Neural cell (in vitro differentiated cells): ENCODE measurements around the gene LDAH. TPM values are rescaled to one million over a fixed set of nuclear protein-coding genes. Genes with fewer than 3 reads are reported as not detected.

Experiments used
- H2AFZ ChIP-seq: fragments of 200-600, 300-800 bp; sonication (generic), shearing (Covaris generic); 2 replicates; pipeline ENCODE4 v1.6.0; 2014; ENCODE audit warnings: low read depth, mild to moderate bottlenecking, antibody characterized with exemption, low read length, moderate library complexity
- H3F3A ChIP-seq: fragments of 200-600 bp; shearing (Covaris generic); 2 replicates; pipeline ENCODE4 v1.6.1; 2016; ENCODE audit warnings: mild to moderate bottlenecking, moderate library complexity, mixed read lengths, antibody characterized with exemption, low read length; ENCODE audit not compliant: insufficient read depth, poor library complexity, severe bottlenecking
- H3K27ac ChIP-seq: fragments of 200-600, 300-800 bp; sonication (generic), shearing (Covaris generic); 2 replicates; pipeline ENCODE4 v1.5.1; 2014; ENCODE audit warnings: mild to moderate bottlenecking, low read length, moderate library complexity
- H3K27me3 ChIP-seq: fragments of 300-800, 200-600 bp; sonication (generic), shearing (Covaris generic); 2 replicates; pipeline ENCODE4 v1.6.0; 2014; ENCODE audit warnings: mild to moderate bottlenecking, low read depth, low read length, moderate library complexity; ENCODE audit not compliant: insufficient read depth
- H3K36me3 ChIP-seq: fragments of 300-800, 200-600 bp; sonication (generic), shearing (Covaris generic); 2 replicates; pipeline ENCODE4 v1.5.1; 2014; ENCODE audit warnings: mild to moderate bottlenecking, antibody characterized with exemption, low read length, moderate library complexity; ENCODE audit not compliant: insufficient read depth
- H3K4me2 ChIP-seq: fragments of 300-800, 200-600 bp; sonication (generic), shearing (Covaris generic); 2 replicates; pipeline ENCODE4 v1.6.0; 2014; ENCODE audit warnings: mild to moderate bottlenecking, low read length
- H3K4me3 ChIP-seq: fragments of 300-800, 200-600 bp; sonication (generic), shearing (Covaris generic); 2 replicates; pipeline ENCODE4 v1.5.1; 2014; ENCODE audit warnings: mild to moderate bottlenecking, low read length, moderate library complexity
- H3K79me2 ChIP-seq: fragments of 200-600 bp; shearing (Covaris generic); replicated peaks from 2 replicates; pipeline ENCODE4 v1.6.0; 2014; ENCODE audit warnings: mild to moderate bottlenecking, low read length, moderate library complexity; ENCODE audit not compliant: insufficient read depth
- H3K9ac ChIP-seq: fragments of 300-800, 200-600 bp; sonication (generic), shearing (Covaris generic); 2 replicates; pipeline ENCODE4 v1.6.1; 2016; ENCODE audit warnings: mild to moderate bottlenecking, low read length, mixed read lengths
- H3K9me2 ChIP-seq: fragments of 200-600 bp; shearing (Covaris generic); 2 replicates; pipeline ENCODE4 v1.6.1; 2016; ENCODE audit warnings: mild to moderate bottlenecking, low read length, mixed read lengths; ENCODE audit not compliant: insufficient read depth
- H3K9me3 ChIP-seq: fragments of 200-600, 300-800 bp; sonication (generic), shearing (Covaris generic); 2 replicates; pipeline ENCODE4 v1.6.1; 2016; ENCODE audit warnings: mild to moderate bottlenecking, mixed run types, low read length, moderate library complexity, mixed read lengths
- H4K20me1 ChIP-seq: fragments of 200-600 bp; shearing (Covaris generic); 2 replicates; pipeline ENCODE4 v1.6.1; 2016; ENCODE audit warnings: mild to moderate bottlenecking, mixed run types; ENCODE audit not compliant: insufficient read depth
- CTCF ChIP-seq: fragments of 450-650 bp; IDR thresholded peaks from 2 replicates; pipeline ENCODE4 v1.5.1; 2014; ENCODE audit warnings: antibody characterized with exemption, mild to moderate bottlenecking, moderate library complexity; ENCODE audit not compliant: poor library complexity, severe bottlenecking
- EP300 ChIP-seq: fragments of 450-650 bp; conservative IDR thresholded peaks from 2 replicates; pipeline ENCODE4 v1.6.1; 2014; ENCODE audit warnings: antibody characterized with exemption, mild to moderate bottlenecking, moderate library complexity; ENCODE audit not compliant: poor library complexity, severe bottlenecking
- EZH2 ChIP-seq: fragments of 200-600, 300-800 bp; shearing (Covaris generic), sonication (generic); IDR thresholded peaks from 2 replicates; pipeline ENCODE4 v1.6.1; 2014; ENCODE audit warnings: antibody characterized with exemption, low read length, borderline replicate concordance, mild to moderate bottlenecking; ENCODE audit not compliant: insufficient read depth, poor library complexity, severe bottlenecking
- MXI1 ChIP-seq: fragments of 450-650 bp; conservative IDR thresholded peaks from 2 replicates; pipeline ENCODE4 v1.6.1; 2014; ENCODE audit warnings: antibody characterized with exemption, mild to moderate bottlenecking; ENCODE audit not compliant: poor library complexity, severe bottlenecking
- POLR2AphosphoS5 ChIP-seq: IDR thresholded peaks from 2 replicates; pipeline ENCODE4 v1.6.1; 2012
- RAD21 ChIP-seq: fragments of 450-650 bp; conservative IDR thresholded peaks from 2 replicates; pipeline ENCODE4 v1.6.1; 2014; ENCODE audit warnings: antibody characterized with exemption, mild to moderate bottlenecking, moderate library complexity
- REST ChIP-seq: IDR thresholded peaks from 2 replicates; pipeline ENCODE4 v1.6.1; 2012; ENCODE audit warnings: borderline replicate concordance
- SMC3 ChIP-seq: fragments of 450-650 bp; conservative IDR thresholded peaks from 2 replicates; pipeline ENCODE4 v1.6.1; 2014; ENCODE audit warnings: antibody characterized with exemption, mild to moderate bottlenecking, moderate library complexity; ENCODE audit not compliant: poor library complexity
- TAF1 ChIP-seq: IDR thresholded peaks from 2 replicates; pipeline ENCODE4 v1.6.1; 2012; ENCODE audit warnings: low read depth
- polyA plus RNA-seq: library from polyadenylated mRNA; depleted of rRNA; stranded (reverse); fragments of >200 nt; gene quantifications from 2 replicates; pipeline ENCODE4 v1.2.3, GENCODE V29; 2014

Gene LDAH
- polyA plus RNA-seq, 1 donor from 2014 or later: 44.1 TPM

- H4K20me1 ChIP-seq: no peaks in the 10 kb centered on the region
- H2AFZ ChIP-seq: no peak overlapping the region
- H3K4me2 ChIP-seq: no peak overlapping the region
- H3K9ac ChIP-seq: no peak overlapping the region
- H3K27ac ChIP-seq: no peak overlapping the region
- H3K36me3 ChIP-seq: no peaks in the 10 kb centered on the region
- TF ChIP-seq SMC3 (no peak), RAD21 (no peak), REST (no peak), EP300 (no peak), TAF1 (no peak), CTCF (no peak), POLR2AphosphoS5 (no peak), MXI1 (no peak), EZH2 (no peak)
- no peaks in the 10 kb centered on the region for H3K9me3 ChIP-seq
- H3K4me3 ChIP-seq: no peak overlapping the region
- no peaks in the 10 kb centered on the region for H3K79me2 ChIP-seq
- no peaks in the 10 kb centered on the region for H3F3A ChIP-seq
- no peaks in the 10 kb centered on the region for H3K9me2 ChIP-seq
- H3K27me3 ChIP-seq: no peaks in the 10 kb centered on the region
Measured at GRCh38 chr2:20744366-20745335, 78.2 kb downstream of the LDAH start.

- TF ChIP-seq POLR2AphosphoS5: no peak
- TF ChIP-seq EP300: no peak
- no peak for TF ChIP-seq RAD21
- no peak for TF ChIP-seq EZH2
- no peak for TF ChIP-seq REST
- no peak for TF ChIP-seq TAF1
- no peak for TF ChIP-seq CTCF
- no peak for TF ChIP-seq SMC3
- no peak for TF ChIP-seq MXI1
- Histone ChIP-seq H3K27ac (no peak overlapping the region), H3K9me3 (no peaks in the 10 kb centered on the region), H3K9ac (no peak overlapping the region), H3K4me2 (no peak overlapping the region), H3K4me3 (no peak overlapping the region), H3K79me2 (no peaks in the 10 kb centered on the region), H3K27me3 (no peaks in the 10 kb centered on the region), H3F3A (no peaks in the 10 kb centered on the region), H3K9me2 (no peaks in the 10 kb centered on the region), H2AFZ (no peak overlapping the region), H3K36me3 (no peaks in the 10 kb centered on the region), H4K20me1 (no peaks in the 10 kb centered on the region)
Measured at GRCh38 chr2:20738772-20739171, 84.1 kb downstream of the LDAH start.
